Progenitor cell of endocrine pancreas (in vitro differentiated cells): ENCODE results near the gene FYCO1. TPM values are rescaled to one million over a fixed set of nuclear protein-coding genes. Genes with fewer than 3 reads are reported as not detected.

Experiments
- DNase-seq: peaks from one replicate; pipeline ENCODE4 v3.0.0; 2021; ENCODE audit warnings: low spot score; ENCODE audit not compliant: unreplicated experiment
- H3K27ac Mint-ChIP-seq: 2 replicates; pipeline ENCODE4 v1.8.0; 2021; ENCODE audit warnings: mild to moderate bottlenecking, moderate library complexity, mixed read lengths
- H3K27me3 Mint-ChIP-seq: 2 replicates; pipeline ENCODE4 v1.8.0; 2021; ENCODE audit warnings: mixed read lengths
- H3K36me3 Mint-ChIP-seq: 2 replicates; pipeline ENCODE4 v1.8.0; 2022; ENCODE audit warnings: mixed read lengths; ENCODE audit not compliant: insufficient read depth
- H3K4me1 Mint-ChIP-seq: 2 replicates; pipeline ENCODE4 v1.8.0; 2021; ENCODE audit warnings: low read depth, mixed read lengths
- H3K4me3 Mint-ChIP-seq: 2 replicates; pipeline ENCODE4 v1.8.0; 2021; ENCODE audit warnings: low read depth, mild to moderate bottlenecking, moderate library complexity, mixed read lengths
- H3K9me3 Mint-ChIP-seq: 2 replicates; pipeline ENCODE4 v1.8.0; 2021; ENCODE audit warnings: low read depth, mixed read lengths
- total RNA-seq: library from RNA; stranded (reverse); gene quantifications from 2 replicates; pipeline ENCODE4 v1.2.1, GENCODE V29; 2021
- TF ChIP-seq, protein P1 (sequence below): fragments of 200-600 bp; sonication (generic); IDR thresholded peaks from one replicate; pipeline ENCODE4 v1.5.0; 2021; ENCODE audit warnings: antibody characterized with exemption, mild to moderate bottlenecking; ENCODE audit not compliant: unreplicated experiment

Gene FYCO1
- total RNA-seq, 1 donor from 2014 or later = 18.0 TPM

DNA sequence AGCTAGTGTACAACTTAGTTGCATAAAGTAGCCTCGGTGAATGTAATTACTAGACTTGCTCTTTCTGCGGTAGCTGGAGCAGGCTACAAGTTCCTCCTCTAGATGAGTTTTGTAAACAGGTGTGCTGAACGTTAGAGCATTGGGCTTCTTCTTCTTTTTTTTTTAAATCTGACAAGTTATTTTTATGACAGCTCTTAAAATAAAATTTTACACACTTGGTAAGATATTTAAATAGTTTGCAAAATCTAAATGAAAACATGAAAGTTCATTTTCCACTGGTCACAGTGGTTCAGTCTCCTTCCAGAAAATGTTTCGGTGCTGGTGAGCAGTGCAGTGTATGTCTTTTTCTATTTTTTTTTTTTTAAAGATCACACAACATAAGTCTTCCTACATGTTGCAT is 106.3 kb downstream of the FYCO1 start:
- Mint-ChIP-seq H3K27ac (no peak overlapping the region), H3K4me1 (no peaks in the 10 kb centered on the region), H3K27me3 (peaks cover 9% of the 10 kb centered on the region), H3K4me3 (no peak overlapping the region), H3K9me3 (no peaks in the 10 kb centered on the region), H3K36me3 (no peaks in the 10 kb centered on the region)
- TF ChIP-seq, protein P1, sequence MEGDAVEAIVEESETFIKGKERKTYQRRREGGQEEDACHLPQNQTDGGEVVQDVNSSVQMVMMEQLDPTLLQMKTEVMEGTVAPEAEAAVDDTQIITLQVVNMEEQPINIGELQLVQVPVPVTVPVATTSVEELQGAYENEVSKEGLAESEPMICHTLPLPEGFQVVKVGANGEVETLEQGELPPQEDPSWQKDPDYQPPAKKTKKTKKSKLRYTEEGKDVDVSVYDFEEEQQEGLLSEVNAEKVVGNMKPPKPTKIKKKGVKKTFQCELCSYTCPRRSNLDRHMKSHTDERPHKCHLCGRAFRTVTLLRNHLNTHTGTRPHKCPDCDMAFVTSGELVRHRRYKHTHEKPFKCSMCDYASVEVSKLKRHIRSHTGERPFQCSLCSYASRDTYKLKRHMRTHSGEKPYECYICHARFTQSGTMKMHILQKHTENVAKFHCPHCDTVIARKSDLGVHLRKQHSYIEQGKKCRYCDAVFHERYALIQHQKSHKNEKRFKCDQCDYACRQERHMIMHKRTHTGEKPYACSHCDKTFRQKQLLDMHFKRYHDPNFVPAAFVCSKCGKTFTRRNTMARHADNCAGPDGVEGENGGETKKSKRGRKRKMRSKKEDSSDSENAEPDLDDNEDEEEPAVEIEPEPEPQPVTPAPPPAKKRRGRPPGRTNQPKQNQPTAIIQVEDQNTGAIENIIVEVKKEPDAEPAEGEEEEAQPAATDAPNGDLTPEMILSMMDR = no peak
- DNase-seq = no peak

DNA sequence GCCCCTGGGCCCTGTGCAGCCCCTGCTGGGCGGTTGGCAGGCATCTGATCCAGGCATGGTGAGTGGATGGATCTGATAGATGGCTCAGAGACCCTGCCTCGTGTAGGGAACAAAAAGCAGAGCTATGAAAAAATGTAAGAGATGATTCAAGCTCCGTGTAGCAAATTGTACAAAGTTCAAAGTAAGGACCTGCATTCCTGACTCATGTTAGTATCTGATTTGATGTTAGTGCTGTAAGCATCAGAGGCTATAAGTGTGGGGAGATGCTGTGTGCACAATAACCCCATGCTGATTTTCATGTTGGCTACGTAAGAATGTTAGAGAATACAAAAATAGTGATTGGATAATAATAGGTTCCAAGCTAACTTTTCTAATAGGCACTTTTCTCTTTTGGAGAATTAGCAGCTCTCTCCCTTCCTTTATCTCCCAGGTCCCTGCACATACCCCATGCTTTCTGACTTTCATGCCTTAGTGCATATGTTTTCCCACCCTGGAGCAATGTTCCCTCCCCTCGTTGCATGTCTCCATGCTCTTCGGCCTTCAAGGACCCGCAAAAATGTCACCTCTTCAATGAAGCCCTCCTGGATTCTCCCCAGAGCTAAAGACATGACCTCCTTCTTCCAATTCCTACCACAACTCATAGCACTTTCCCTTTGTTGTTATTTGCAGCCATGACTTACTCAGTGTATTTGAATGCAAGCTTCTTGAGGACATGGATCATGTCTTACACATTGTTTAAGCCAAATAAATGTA is 107.7 kb downstream of the FYCO1 start:
- Mint-ChIP-seq H3K27me3 (peaks cover 14% of the 10 kb centered on the region), H3K36me3 (no peaks in the 10 kb centered on the region)

DNA sequence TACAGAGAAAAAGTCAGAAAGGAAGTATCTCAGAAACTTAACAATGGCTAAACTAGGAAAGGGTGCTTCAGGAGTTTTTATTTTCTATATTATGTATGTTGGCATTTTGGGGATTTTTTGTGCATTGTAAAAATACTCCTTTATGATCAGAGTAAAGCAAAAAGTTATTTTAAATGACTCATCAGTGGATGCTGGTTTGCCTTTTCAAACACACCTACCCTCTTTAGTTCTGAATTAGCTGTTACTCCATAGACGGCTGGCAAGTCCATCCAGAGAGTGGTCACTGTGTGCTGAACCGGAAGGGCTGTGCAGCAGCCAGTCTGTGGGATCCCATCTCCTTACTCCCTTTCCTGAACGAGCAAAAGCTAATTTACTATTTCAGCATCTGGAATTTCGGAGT is 108.3 kb downstream of the FYCO1 start:
- no peaks in the 10 kb centered on the region for H3K4me1 Mint-ChIP-seq
- TF ChIP-seq, protein P1 = no peak
- no peaks in the 10 kb centered on the region for H3K36me3 Mint-ChIP-seq
- H3K9me3 Mint-ChIP-seq = no peaks in the 10 kb centered on the region
- H3K27me3 Mint-ChIP-seq = peaks cover 14% of the 10 kb centered on the region
- DNase-seq = no peak
- H3K4me3 Mint-ChIP-seq = no peak overlapping the region
- H3K27ac Mint-ChIP-seq = no peak overlapping the region

More for the DNA sequence above, 107.7 kb downstream of the FYCO1 start:
- Mint-ChIP-seq H3K4me3 (no peak overlapping the region), H3K9me3 (no peaks in the 10 kb centered on the region), H3K4me1 (no peaks in the 10 kb centered on the region), H3K27ac (peak overlapping the region; percentile 12)
- no peak for DNase-seq
- TF ChIP-seq, protein P1 = no peak

- Mint-ChIP-seq H3K9me3 (no peaks in the 10 kb centered on the region), H3K4me1 (peaks cover 2% of the 10 kb centered on the region), H3K4me3 (no peak within 1 kb of the TSS), H3K36me3 (no peaks in the 10 kb centered on the region), H3K27ac (no peak within 1 kb of the TSS), H3K27me3 (peaks cover 14% of the 10 kb centered on the region)
- TF ChIP-seq, protein P1 = no peak
- no peak for DNase-seq
Observed at GRCh38 chr3:45885979-45886705, 109.5 kb downstream of the FYCO1 start, which contains the start of gene CCR9. TSS of gene CCR9 (plus strand) at chr3:45886543. CDS start at chr3:45894934, 8,391 bp downstream.

DNA sequence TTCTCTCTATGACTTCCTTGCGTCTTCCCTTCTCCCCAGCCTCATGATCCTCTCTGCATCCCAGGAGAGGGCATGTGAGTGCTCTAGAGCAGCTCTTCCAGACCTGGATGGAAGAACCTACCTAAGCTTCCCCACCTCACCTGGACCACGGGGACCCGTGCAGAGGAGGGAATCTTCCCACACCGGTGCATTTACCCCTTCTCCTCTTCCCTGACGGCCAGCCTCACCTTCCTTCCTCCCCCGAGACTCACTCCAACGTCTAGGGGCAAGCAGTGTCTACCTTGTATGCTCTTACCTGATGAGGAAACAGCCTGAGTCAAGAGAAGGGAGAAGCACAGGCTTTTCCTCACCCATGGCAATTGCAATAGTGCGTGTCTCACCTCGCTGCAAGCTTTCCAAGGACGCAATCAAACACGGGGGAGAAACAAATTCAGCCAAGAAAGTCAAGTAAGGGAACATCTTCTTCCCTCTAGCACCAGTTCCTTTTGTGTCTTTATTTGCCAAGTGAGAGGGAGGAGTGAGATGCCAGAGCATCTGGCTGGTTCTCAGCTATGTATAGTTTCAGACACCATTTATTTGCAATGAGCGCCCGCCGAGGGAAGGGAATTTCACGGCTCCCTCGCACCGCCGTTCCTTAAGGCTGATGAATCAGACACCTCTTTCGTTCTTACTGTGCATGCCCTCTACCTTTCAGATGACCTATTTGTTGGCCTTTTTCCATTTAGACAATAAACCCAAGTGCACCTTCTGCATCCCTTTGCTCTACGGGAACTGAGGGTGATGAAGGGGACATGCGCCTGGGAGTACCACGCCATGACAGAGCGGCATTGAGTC is 111.0 kb downstream of the FYCO1 start:
- Mint-ChIP-seq H3K27ac (no peak overlapping the region), H3K9me3 (no peaks in the 10 kb centered on the region)
- TF ChIP-seq, protein P1 = no peak

More for the DNA sequence above, 111.0 kb downstream of the FYCO1 start:
- no peak overlapping the region for H3K4me3 Mint-ChIP-seq
- H3K4me1 Mint-ChIP-seq = peaks cover 3% of the 10 kb centered on the region
- DNase-seq = no peak
- H3K27me3 Mint-ChIP-seq = peaks cover 14% of the 10 kb centered on the region
- H3K36me3 Mint-ChIP-seq = no peaks in the 10 kb centered on the region
